Tibial nerve (tissue), 4 donors: ENCODE results near the gene ILF3. TPM values are rescaled to one million over a fixed set of nuclear protein-coding genes. Genes with fewer than 3 reads are reported as not detected.
"Not testable (repeated sequence)": the region's sequence is repeated elsewhere in the genome, so short reads cannot be mapped to it uniquely, and the experiment has no call there.

Source experiments
- DNase-seq, 2 donors: peaks; one replicate each; pipeline ENCODE4 v3.0.0-alpha.2; 2019; ENCODE audit warnings: low spot score in 2 of 2
- H3K27ac ChIP-seq, 4 donors: fragments of 200-600 bp; sonication (generic) in 3 of 4; one replicate each; pipeline ENCODE4 v1.5.1; 2017 to 2019; ENCODE audit warnings: mild to moderate bottlenecking in 1 of 4
- H3K27me3 ChIP-seq, 2 donors: fragments of 200-600 bp; sonication (generic) in 1 of 2; one replicate each; pipeline versions ENCODE4 v1.5.1 to v1.6.0; 2017 to 2019
- H3K36me3 ChIP-seq, 3 donors: fragments of 200-600 bp; sonication (generic); one replicate each; pipeline ENCODE4 v1.5.1; 2018 to 2019
- H3K4me1 ChIP-seq, 4 donors: fragments of 200-600 bp; sonication (generic) in 3 of 4; one replicate each; pipeline ENCODE4 v1.5.1; 2017 to 2019
- H3K4me3 ChIP-seq, 4 donors: fragments of 200-600 bp; sonication (generic) in 3 of 4; one replicate each; pipeline ENCODE4 v1.5.1; 2017 to 2019; ENCODE audit warnings: mild to moderate bottlenecking in 1 of 4, moderate library complexity in 1 of 4
- H3K9me3 ChIP-seq, 4 donors: fragments of 200-600 bp; sonication (generic) in 3 of 4; one replicate each; pipeline ENCODE4 v1.5.1; 2017 to 2019
- EP300 ChIP-seq, 2 donors: sonication (generic); formaldehyde crosslinking; IDR thresholded peaks; one replicate each; pipeline ENCODE4 v1.6.1; 2017; ENCODE audit warnings: antibody characterized with exemption in 2 of 2, mild to moderate bottlenecking in 1 of 2
- POLR2A ChIP-seq, 2 donors: fragments of 450-650 bp; IDR thresholded peaks; one replicate each; pipeline ENCODE4 v1.6.1; 2017; ENCODE audit warnings: antibody characterized with exemption in 2 of 2, mild to moderate bottlenecking in 2 of 2, moderate library complexity in 2 of 2
- WGBS, 2 donors: methylation state at CpG; one replicate each; pipeline ENCODE4 v1.1.5; 2018; 5-methylcytosine and 5-hydroxymethylcytosine counted together
- total RNA-seq, 4 donors: library from RNA; depleted of rRNA; stranded (reverse); fragments of >200 nt; gene quantifications; one replicate each; pipeline ENCODE4 v1.1.0, GENCODE V29; 2016
- TF ChIP-seq, protein P1 (sequence below), 5 experiments: fragments of 200-600 bp in 3 of 5; fragments of 450-650 bp in 2 of 5; sonication (generic) in 3 of 5; IDR thresholded peaks; one replicate each; pipeline ENCODE4 v1.5.1; 2016 to 2019; ENCODE audit warnings: antibody characterized with exemption in 5 of 5, mild to moderate bottlenecking in 3 of 5, moderate library complexity in 2 of 5

Gene ILF3
- total RNA-seq, 4 donors from 2014 or later = 109 to 166 (median 127) TPM

DNA sequence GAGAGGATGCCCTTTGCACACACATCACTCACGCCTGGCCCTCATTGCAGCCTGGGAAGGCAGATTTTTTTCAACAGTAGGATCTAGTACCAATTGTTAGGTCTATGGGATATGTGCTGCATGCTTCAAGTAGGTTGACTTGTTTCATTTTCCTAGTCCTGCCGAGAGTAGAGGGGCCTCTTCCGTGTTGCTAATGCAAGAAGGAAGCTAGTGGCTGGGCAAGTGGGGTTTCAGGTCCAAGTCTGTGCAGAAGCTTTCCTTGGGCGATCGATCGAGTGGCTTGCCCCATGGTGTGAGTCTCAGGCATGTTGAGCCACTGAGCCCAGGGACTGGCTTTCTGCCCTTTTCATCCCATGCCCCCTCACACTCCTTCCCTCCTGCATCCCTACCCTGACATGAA, 13.7 kb downstream of the ILF3 start:
- TF ChIP-seq, protein P1, sequence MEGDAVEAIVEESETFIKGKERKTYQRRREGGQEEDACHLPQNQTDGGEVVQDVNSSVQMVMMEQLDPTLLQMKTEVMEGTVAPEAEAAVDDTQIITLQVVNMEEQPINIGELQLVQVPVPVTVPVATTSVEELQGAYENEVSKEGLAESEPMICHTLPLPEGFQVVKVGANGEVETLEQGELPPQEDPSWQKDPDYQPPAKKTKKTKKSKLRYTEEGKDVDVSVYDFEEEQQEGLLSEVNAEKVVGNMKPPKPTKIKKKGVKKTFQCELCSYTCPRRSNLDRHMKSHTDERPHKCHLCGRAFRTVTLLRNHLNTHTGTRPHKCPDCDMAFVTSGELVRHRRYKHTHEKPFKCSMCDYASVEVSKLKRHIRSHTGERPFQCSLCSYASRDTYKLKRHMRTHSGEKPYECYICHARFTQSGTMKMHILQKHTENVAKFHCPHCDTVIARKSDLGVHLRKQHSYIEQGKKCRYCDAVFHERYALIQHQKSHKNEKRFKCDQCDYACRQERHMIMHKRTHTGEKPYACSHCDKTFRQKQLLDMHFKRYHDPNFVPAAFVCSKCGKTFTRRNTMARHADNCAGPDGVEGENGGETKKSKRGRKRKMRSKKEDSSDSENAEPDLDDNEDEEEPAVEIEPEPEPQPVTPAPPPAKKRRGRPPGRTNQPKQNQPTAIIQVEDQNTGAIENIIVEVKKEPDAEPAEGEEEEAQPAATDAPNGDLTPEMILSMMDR (IDR thresholded peaks at IDR 0.05) = no peak
- TF ChIP-seq POLR2A (IDR thresholded peaks at IDR 0.05) = no peak
- no peak for TF ChIP-seq EP300 (IDR thresholded peaks at IDR 0.05)
- WGBS, 2 donors = 66 to 83% methylated on average over 6 of the region's 6 CpGs

DNA sequence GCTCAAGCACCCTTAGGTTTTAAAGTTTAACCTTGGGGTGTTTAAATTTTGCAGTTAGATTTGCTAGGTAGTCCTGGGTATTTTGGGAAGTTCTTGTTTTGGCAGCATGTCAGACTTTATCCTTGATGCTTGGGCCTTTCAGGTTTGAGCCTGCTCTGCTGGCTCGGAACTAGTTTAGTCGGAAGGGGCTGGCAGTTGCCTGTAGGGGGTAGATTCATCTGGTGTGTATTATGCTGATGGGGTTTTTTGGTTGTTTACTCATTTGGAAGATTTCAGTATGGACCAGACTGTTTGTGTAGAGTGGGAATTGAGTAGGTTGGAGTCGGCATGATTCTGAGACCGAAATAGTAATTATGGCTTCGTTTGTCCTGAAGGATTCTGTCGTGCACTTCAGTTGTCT, 15.1 kb downstream of the ILF3 start:
- Histone ChIP-seq H3K9me3 (no peaks in the 10 kb centered on the region), H3K4me1 (peaks cover 0 to 62% (median 8%) of the 10 kb centered on the region in 4 donors), H3K4me3 (no peak overlapping the region), H3K27ac (no peak overlapping the region), H3K27me3 (no peaks in the 10 kb centered on the region), H3K36me3 (peaks cover 0 to 39% (median 11%) of the 10 kb centered on the region in 3 donors)
- 65 to 70% methylated on average over 6 of the region's 6 CpGs for WGBS, 2 donors
- TF ChIP-seq, protein P1 (IDR thresholded peaks at IDR 0.05) = no peak
- no peak for TF ChIP-seq EP300 (IDR thresholded peaks at IDR 0.05)
- no peak for TF ChIP-seq POLR2A (IDR thresholded peaks at IDR 0.05)
- DNase-seq = no peak

More for the DNA sequence above, 13.7 kb downstream of the ILF3 start:
- Histone ChIP-seq H3K36me3 (peaks cover 0 to 25% (median 7%) of the 10 kb centered on the region in 3 donors), H3K9me3 (no peaks in the 10 kb centered on the region), H3K27me3 (no peaks in the 10 kb centered on the region), H3K27ac (no peak overlapping the region), H3K4me1 (peaks cover 0 to 75% (median 18%) of the 10 kb centered on the region in 4 donors), H3K4me3 (no peak overlapping the region)
- no peak for DNase-seq

DNA sequence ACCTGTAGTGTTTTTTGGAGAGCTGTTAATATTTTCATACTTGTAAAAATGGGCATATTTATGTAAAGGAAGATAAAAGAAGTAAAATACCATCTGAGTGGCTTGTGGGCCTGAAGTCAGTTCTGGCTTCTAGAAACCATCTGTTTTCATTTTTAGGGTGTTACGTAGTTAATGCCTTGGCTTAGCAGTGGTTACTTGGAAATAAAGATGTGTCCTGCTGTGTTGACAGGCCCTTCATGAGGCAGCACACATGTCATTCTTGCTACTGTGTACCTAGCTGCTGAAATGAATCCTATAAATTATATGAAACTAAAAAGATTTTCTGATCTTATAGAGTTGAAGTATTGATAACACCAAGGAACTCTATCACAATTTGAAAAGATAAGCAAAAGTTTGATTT, 16.0 kb downstream of the ILF3 start:
- Histone ChIP-seq H3K27me3 (no peaks in the 10 kb centered on the region), H3K36me3 (peaks cover 0 to 39% (median 11%) of the 10 kb centered on the region in 3 donors), H3K9me3 (no peaks in the 10 kb centered on the region), H3K4me3 (no peak overlapping the region), H3K4me1 (peaks cover 0 to 53% (median 6%) of the 10 kb centered on the region in 4 donors), H3K27ac (no peak overlapping the region)
- DNase-seq = no peak
- TF ChIP-seq POLR2A (IDR thresholded peaks at IDR 0.05) (no peak), EP300 (IDR thresholded peaks at IDR 0.05) (no peak)
- TF ChIP-seq, protein P1 (IDR thresholded peaks at IDR 0.05) = no peak
- WGBS, 2 donors = 61 to 69% methylated on average over 1 of the region's 1 CpG

DNA sequence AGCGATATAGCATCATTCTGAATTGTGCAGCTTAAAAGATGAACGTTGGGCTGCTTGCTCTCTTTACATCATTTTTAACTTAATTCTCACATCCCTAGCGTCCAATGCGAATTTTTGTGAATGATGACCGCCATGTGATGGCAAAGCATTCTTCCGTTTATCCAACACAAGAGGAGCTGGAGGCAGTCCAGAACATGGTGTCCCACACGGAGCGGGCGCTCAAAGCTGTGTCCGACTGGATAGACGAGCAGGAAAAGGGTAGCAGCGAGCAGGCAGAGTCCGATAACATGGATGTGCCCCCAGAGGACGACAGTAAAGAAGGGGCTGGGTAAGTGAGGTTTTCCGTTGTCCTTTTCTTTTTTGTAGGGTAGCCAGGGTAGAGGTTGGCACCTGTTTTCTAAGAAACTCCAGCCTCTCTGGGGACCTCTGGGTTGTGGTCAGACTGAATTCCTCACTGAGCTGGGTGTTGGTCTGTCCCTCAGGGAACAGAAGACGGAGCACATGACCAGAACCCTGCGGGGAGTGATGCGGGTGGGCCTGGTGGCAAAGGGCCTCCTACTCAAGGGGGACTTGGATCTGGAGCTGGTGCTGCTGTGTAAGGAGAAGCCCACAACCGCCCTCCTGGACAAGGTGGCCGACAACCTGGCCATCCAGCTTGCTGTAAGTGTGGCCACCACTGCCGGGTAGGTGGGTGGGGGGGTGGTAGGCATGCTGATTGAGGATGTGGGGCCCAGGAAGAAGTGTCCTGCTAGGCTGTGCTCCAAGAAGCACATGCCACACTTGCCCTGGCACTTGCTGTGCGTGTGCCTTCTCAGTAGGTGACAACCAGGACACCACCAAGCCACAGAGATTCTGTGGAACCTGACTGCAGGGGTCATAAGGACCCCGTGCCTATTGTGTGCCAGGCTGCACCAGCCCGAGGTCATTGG, 17.0 kb downstream of the ILF3 start:
- H3K27me3 ChIP-seq = no peaks in the 10 kb centered on the region
- no peaks in the 10 kb centered on the region for H3K9me3 ChIP-seq
- no peak overlapping the region for H3K27ac ChIP-seq
- no peak for DNase-seq
- TF ChIP-seq, protein P1 (IDR thresholded peaks at IDR 0.05) = no peak
- TF ChIP-seq POLR2A (IDR thresholded peaks at IDR 0.05) (no peak), EP300 (IDR thresholded peaks at IDR 0.05) (no peak)
- H3K4me1 ChIP-seq = peaks cover 0 to 47% (median 5%) of the 10 kb centered on the region in 4 donors
- H3K36me3 ChIP-seq = peaks cover 0 to 49% (median 15%) of the 10 kb centered on the region in 3 donors
- WGBS, 2 donors = 75 to 80% methylated on average over 18 to 23 of the region's 24 CpGs
- no peak overlapping the region for H3K4me3 ChIP-seq

DNA sequence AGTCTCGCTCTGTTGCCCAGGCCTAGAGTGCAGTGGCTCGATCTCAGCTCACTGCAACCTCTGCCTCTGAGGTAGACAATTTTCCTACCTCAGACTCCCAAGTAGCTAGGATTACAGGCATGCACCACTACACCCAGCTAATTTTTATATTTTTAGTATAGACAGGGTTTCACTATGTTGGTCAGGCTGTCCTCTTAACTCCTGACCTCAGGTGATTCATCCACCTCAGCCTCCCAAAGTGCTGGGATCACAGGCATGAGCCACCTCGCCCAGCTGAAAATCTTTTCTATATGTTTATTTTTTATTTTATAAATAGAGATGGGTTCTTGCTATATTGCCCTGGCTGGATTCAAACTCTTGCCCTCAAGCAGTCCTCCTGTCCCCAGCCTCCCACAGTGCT, 17.8 kb downstream of the ILF3 start:
- H3K27ac ChIP-seq, DNase-seq, H3K4me3 ChIP-seq, H3K27me3 ChIP-seq, H3K9me3 ChIP-seq: not testable (repeated sequence)
- Histone ChIP-seq H3K4me1 (peaks cover 0 to 39% (median 5%) of the 10 kb centered on the region in 4 donors), H3K36me3 (peaks cover 0 to 51% (median 15%) of the 10 kb centered on the region in 3 donors)
- WGBS, 2 donors = 93 to 94% methylated on average over 3 of the region's 3 CpGs

DNA sequence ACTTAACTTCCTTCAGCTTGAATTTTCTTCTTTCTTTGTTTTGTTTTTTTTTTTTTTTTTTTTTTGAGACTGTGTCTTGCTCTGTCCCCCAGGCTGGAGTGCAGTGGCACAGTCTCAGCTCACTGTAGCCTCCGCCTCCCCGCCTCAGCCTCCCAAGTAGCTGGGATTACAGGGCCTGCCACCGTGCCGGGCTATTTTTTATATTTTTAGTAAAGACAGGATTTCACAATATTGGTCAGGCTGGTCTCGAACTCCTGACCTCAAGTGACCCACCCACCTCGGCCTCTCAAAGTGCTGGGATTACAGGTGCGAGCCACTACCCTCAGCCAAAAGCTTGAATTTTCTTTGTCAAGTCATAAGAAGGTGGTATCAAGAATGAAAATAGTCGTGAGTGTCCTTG, 21.1 kb downstream of the ILF3 start:
- Histone ChIP-seq H3K4me1 (peaks cover 0 to 18% (median 3%) of the 10 kb centered on the region in 4 donors), H3K36me3 (peaks cover 6 to 79% (median 43%) of the 10 kb centered on the region in 3 donors)
- not testable (repeated sequence) for H3K9me3 ChIP-seq, DNase-seq, H3K4me3 ChIP-seq, H3K27ac ChIP-seq, H3K27me3 ChIP-seq
- WGBS, 2 donors = 82 to 86% methylated on average over 8 of the region's 8 CpGs
